Neural cell (in vitro differentiated cells): ENCODE results near the gene WFDC2.

Experiments
- CTCF ChIP-seq: fragments of 450-650 bp; IDR thresholded peaks from 2 replicates; pipeline ENCODE4 v1.5.1; 2014; ENCODE audit warnings: antibody characterized with exemption, mild to moderate bottlenecking, moderate library complexity; ENCODE audit not compliant: poor library complexity, severe bottlenecking
- EP300 ChIP-seq: fragments of 450-650 bp; conservative IDR thresholded peaks from 2 replicates; pipeline ENCODE4 v1.6.1; 2014; ENCODE audit warnings: antibody characterized with exemption, mild to moderate bottlenecking, moderate library complexity; ENCODE audit not compliant: poor library complexity, severe bottlenecking
- EZH2 ChIP-seq: fragments of 200-600, 300-800 bp; shearing (Covaris generic), sonication (generic); IDR thresholded peaks from 2 replicates; pipeline ENCODE4 v1.6.1; 2014; ENCODE audit warnings: antibody characterized with exemption, low read length, borderline replicate concordance, mild to moderate bottlenecking; ENCODE audit not compliant: insufficient read depth, poor library complexity, severe bottlenecking
- MXI1 ChIP-seq: fragments of 450-650 bp; conservative IDR thresholded peaks from 2 replicates; pipeline ENCODE4 v1.6.1; 2014; ENCODE audit warnings: antibody characterized with exemption, mild to moderate bottlenecking; ENCODE audit not compliant: poor library complexity, severe bottlenecking
- SMC3 ChIP-seq: fragments of 450-650 bp; conservative IDR thresholded peaks from 2 replicates; pipeline ENCODE4 v1.6.1; 2014; ENCODE audit warnings: antibody characterized with exemption, mild to moderate bottlenecking, moderate library complexity; ENCODE audit not compliant: poor library complexity

GRCh38 chr20:45440891-45441685 lies 28.5 kb upstream of the WFDC2 start:
- TF ChIP-seq CTCF, result no peak
- no peak for TF ChIP-seq SMC3
- no peak for TF ChIP-seq EP300
- TF ChIP-seq MXI1, result no peak
- TF ChIP-seq EZH2, result no peak
